Lung (tissue), 12 donors: Measurements from ENCODE around the gene PRKCH. TPM values are rescaled to one million over a fixed set of nuclear protein-coding genes. Genes with fewer than 3 reads are reported as not detected.

ENCODE experiments used
- ATAC-seq: fragments of 200-7000 bp; cut with Tn5 transposase; one replicate; pipeline ENCODE4 v1.9.1; 2020; ENCODE audit warnings: moderate number of reproducible peaks; ENCODE audit not compliant: insufficient read depth, low FRiP score
- DNase-seq, 3 donors: peaks; one replicate each; pipeline ENCODE4 v3.0.0-alpha.2; 2013 to 2017
- H3K27ac ChIP-seq, 2 donors: one replicate each; pipeline ENCODE4 v1.5.1; 2013; ENCODE audit warnings: mild to moderate bottlenecking in 2 of 2, moderate library complexity in 2 of 2, control low read depth in 1 of 2, inconsistent platforms in 1 of 2, low read depth in 1 of 2, low read length in 1 of 2
- H3K27me3 ChIP-seq, 3 donors: one replicate each; pipeline ENCODE4 v1.5.1; 2013; ENCODE audit warnings: low read length in 2 of 3; ENCODE audit not compliant: control insufficient read depth in 3 of 3, insufficient read depth in 3 of 3
- H3K36me3 ChIP-seq, 4 donors: one replicate each; pipeline ENCODE4 v1.5.1; 2013; ENCODE audit warnings: low read length in 4 of 4, mild to moderate bottlenecking in 1 of 4, moderate library complexity in 1 of 4; ENCODE audit not compliant: control insufficient read depth in 4 of 4, insufficient read depth in 4 of 4
- H3K4me1 ChIP-seq, 5 donors: one replicate each; pipeline ENCODE4 v1.5.1; 2013; ENCODE audit warnings: low read length in 5 of 5, mild to moderate bottlenecking in 2 of 5, moderate library complexity in 1 of 5; ENCODE audit not compliant: control insufficient read depth in 5 of 5, insufficient read depth in 5 of 5
- H3K4me3 ChIP-seq: one replicate; pipeline ENCODE4 v1.5.1; 2013; ENCODE audit warnings: mild to moderate bottlenecking, control low read depth, moderate library complexity
- H3K9ac ChIP-seq, 2 donors: one replicate each; pipeline ENCODE4 v1.5.1; 2013; ENCODE audit warnings: low read length in 2 of 2, control low read depth in 1 of 2; ENCODE audit not compliant: insufficient read depth in 1 of 2
- H3K9me3 ChIP-seq, 4 donors: one replicate each; pipeline ENCODE4 v1.5.1; 2013; ENCODE audit warnings: low read length in 3 of 4, mild to moderate bottlenecking in 1 of 4, moderate library complexity in 1 of 4; ENCODE audit not compliant: control insufficient read depth in 4 of 4, insufficient read depth in 3 of 4
- WGBS, 2 donors: extraction: QIAGEN DNeasy Blood & Tissue Kit; methylation state at CpG; one replicate each; pipeline ENCODE4 v1.1.7; 2013; 5-methylcytosine and 5-hydroxymethylcytosine counted together
- polyA plus RNA-seq, 2 donors: library from polyadenylated mRNA; stranded (reverse); fragments of 200-250 nt; gene quantifications; one replicate each; pipeline ENCODE4 v1.2.1, GENCODE V29; 2013
- total RNA-seq, 2 donors: library from RNA; depleted of rRNA in 1 of 2; stranded (reverse); fragments of >200 nt in 1 of 2; gene quantifications; one replicate each; pipeline ENCODE4 v1.2.1, GENCODE V29; 2014 to 2021
- TF ChIP-seq, protein P1 (sequence below): IDR thresholded peaks from 2 replicates; pipeline ENCODE4 v1.5.1; 2012; ENCODE audit warnings: mild to moderate bottlenecking; ENCODE audit errors: control extremely low read depth, extremely low read depth
- donor health status: control.
- donor health status: control.
- donor health status: Bipolar disorder and iron deficiency.
- donor health status: healthy.
- donor health status: DM: yes; HTN: yes; CAD: no.

Gene PRKCH
- total and polyA plus RNA-seq, 4 donors = 12.9 to 126 (median 51.4) TPM

DNA sequence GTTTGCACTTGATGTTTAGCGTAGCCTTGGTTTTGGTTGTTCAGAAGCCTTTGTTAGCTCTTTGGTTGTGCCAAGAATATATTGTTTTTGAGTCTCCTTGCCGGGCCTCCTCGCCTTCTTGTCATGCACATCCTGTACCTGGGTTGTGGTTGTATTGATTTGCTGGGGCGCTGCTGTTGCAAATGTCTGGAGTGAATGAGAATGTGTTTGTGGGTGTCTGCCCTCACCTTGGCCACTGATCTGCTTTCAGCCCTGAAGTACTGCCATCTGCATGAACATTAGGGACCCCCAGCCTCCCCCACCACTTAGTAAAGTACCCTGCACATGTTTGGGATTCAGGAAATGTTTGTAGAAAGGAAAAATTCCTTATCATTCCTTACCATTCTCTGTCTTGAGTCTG, 16.5 kb downstream of the PRKCH start:
- 52 to 59% methylated on average over 4 of the region's 4 CpGs for WGBS, 2 donors
- no peak overlapping the region for H3K9ac ChIP-seq
- H3K27ac ChIP-seq = peak overlapping the region in 1 of 2 donors; percentile 9
- ATAC-seq (no peak), DNase-seq (no peak)
- H3K27me3 ChIP-seq = no peaks in the 10 kb centered on the region
- TF ChIP-seq, protein P1, sequence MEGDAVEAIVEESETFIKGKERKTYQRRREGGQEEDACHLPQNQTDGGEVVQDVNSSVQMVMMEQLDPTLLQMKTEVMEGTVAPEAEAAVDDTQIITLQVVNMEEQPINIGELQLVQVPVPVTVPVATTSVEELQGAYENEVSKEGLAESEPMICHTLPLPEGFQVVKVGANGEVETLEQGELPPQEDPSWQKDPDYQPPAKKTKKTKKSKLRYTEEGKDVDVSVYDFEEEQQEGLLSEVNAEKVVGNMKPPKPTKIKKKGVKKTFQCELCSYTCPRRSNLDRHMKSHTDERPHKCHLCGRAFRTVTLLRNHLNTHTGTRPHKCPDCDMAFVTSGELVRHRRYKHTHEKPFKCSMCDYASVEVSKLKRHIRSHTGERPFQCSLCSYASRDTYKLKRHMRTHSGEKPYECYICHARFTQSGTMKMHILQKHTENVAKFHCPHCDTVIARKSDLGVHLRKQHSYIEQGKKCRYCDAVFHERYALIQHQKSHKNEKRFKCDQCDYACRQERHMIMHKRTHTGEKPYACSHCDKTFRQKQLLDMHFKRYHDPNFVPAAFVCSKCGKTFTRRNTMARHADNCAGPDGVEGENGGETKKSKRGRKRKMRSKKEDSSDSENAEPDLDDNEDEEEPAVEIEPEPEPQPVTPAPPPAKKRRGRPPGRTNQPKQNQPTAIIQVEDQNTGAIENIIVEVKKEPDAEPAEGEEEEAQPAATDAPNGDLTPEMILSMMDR = no peak
- H3K4me3 ChIP-seq = no peak overlapping the region
- H3K9me3 ChIP-seq = no peaks in the 10 kb centered on the region
- peaks cover 0 to 2% (median 0%) of the 10 kb centered on the region in 4 donors for H3K36me3 ChIP-seq
- H3K4me1 ChIP-seq = peaks cover 0 to 24% (median 0%) of the 10 kb centered on the region in 5 donors

DNA sequence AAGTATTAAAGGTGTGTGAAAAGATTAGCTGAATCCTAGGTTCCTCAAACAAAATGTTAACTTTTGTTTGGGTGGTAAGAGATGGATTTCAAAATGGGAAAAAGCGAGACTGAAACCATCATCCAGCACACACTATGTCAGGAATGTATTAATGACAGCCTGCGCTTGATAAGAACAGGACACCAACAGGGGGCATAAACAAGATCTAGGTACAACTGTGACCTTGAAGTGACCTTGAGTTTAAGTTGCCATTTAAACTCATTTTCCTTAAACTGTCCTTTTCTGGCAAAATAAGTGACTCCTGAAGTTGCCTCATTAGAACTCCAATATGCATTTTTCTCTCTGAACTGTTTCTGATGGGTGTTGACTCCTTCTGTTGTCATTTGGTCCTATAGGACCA, 17.1 kb downstream of the PRKCH start:
- DNase-seq = no peak
- peaks cover 0 to 24% (median 0%) of the 10 kb centered on the region in 5 donors for H3K4me1 ChIP-seq

DNA sequence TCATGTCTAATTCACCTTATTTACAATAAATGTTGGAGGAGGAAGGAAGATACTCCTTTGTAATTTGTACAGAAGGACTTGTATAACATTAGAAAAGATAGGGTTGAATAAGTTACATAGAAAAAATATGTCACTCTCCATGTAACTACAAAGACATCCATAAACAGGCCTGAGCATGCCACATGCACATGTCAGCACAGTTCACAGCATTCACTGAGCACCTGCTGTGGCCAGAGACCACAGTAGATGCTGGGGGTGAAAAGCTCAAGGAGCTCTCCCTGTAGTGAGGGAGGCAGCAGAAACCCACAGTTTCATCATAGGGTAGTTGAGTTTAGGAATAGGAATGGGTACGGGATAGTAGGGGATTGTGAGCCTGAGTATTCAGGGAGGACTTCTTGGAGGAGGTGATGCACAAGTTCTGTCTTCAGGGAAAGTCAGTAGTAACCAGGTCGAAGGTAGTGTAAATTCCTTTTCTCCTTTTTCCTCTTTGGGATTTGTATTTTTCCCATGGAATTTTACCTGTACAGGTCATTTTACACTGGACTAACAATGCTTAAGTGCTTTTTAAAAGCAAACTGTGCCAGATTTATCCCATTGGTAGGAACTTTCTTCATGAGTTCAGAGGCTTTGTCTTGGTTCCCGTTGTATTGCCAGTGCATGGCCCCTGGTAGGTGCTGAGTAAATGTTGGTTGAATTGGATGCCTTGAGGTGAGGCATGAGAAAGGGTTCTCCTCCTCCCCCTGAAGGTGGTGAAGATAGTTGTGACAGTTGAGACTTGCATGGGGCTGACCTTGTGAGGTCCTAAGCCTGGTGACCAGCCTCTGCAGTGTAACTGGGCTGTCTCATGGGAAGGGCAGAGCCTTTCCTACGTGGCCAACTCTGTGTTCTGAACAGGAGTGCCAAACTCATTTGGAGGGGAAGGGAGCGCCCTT, 20.2 kb downstream of the PRKCH start:
- no peak for ATAC-seq
- Histone ChIP-seq H3K4me1 (peaks cover 0 to 22% (median 0%) of the 10 kb centered on the region in 5 donors), H3K27ac (peak overlapping the region in 1 of 2 donors; percentile 44), H3K9me3 (no peaks in the 10 kb centered on the region), H3K36me3 (no peaks in the 10 kb centered on the region), H3K9ac (no peak overlapping the region), H3K27me3 (no peaks in the 10 kb centered on the region), H3K4me3 (no peak overlapping the region)
- 75 to 82% methylated on average over 5 of the region's 5 CpGs for WGBS, 2 donors
- no peak for DNase-seq
- TF ChIP-seq, protein P1 = no peak

More for the DNA sequence above, 17.1 kb downstream of the PRKCH start:
- Histone ChIP-seq H3K4me3 (no peak overlapping the region), H3K36me3 (peaks cover 0 to 2% (median 0%) of the 10 kb centered on the region in 4 donors), H3K9me3 (no peaks in the 10 kb centered on the region), H3K9ac (no peak overlapping the region), H3K27ac (no peak overlapping the region), H3K27me3 (no peaks in the 10 kb centered on the region)
- WGBS, 2 donors = 91 to 95% methylated on average over 2 of the region's 2 CpGs
- TF ChIP-seq, protein P1 = no peak
- ATAC-seq = no peak
